Panc1 (cell line): ENCODE data around the gene GAL. TPM values are rescaled to one million over a fixed set of nuclear protein-coding genes. Genes with fewer than 3 reads are reported as not detected.

Source experiments
- ATAC-seq: fragments of 200-7000 bp; cut with Tn5 transposase; 2 replicates; pipeline ENCODE4 v1.9.1; 2020; ENCODE audit warnings: mild to moderate bottlenecking, moderate library complexity
- BruUV-seq: library from RNA; stranded (reverse); fragments of 400-500 nt; replicated peaks from 2 replicates; lab custom pipeline; 2021; lab: Mats Ljungman, UMichigan
- CTCF ChIA-PET: fragments of 300-600 bp; sonication (Branson Sonifier 250); formaldehyde crosslinking; loops from one replicate; lab custom pipeline; 2022; ENCODE audit warnings: antibody characterized with exemption; lab: Charles Lee
- POLR2A ChIA-PET: fragments of 300-600 bp; sonication (Branson Sonifier 250); formaldehyde crosslinking; loops from one replicate; lab custom pipeline; 2022; ENCODE audit warnings: antibody characterized with exemption; lab: Charles Lee
- DNase-seq: peaks from one replicate; pipeline ENCODE4 v3.0.0-alpha.2; 2010; ENCODE audit warnings: low read depth, low spot score
- H3K27ac ChIP-seq: 2 replicates; pipeline ENCODE4 v1.5.1; 2011; ENCODE audit warnings: mild to moderate bottlenecking, low read length, inconsistent platforms
- H3K27me3 ChIP-seq: fragments of 200-500 bp; sonication (Bioruptor generic); 2 replicates; pipeline ENCODE4 v1.6.0; 2014; ENCODE audit warnings: low read length, inconsistent platforms; ENCODE audit not compliant: control insufficient read depth, insufficient read depth
- H3K36me3 ChIP-seq: fragments of 200-500 bp; sonication (Bioruptor generic); 2 replicates; pipeline ENCODE4 v1.5.1; 2014; ENCODE audit warnings: inconsistent platforms, mild to moderate bottlenecking, low read length, moderate library complexity; ENCODE audit not compliant: control insufficient read depth, insufficient read depth
- H3K4me1 ChIP-seq: 2 replicates; pipeline ENCODE4 v1.5.1; 2011; ENCODE audit warnings: inconsistent platforms, mild to moderate bottlenecking, low read length, moderate library complexity; ENCODE audit not compliant: control insufficient read depth, insufficient read depth
- H3K4me3 ChIP-seq, 2 experiments: 2 replicates each; pipeline ENCODE4 v1.5.1; 2011 to 2012; ENCODE audit warnings: low read depth in 2 of 2, low read length in 2 of 2, mild to moderate bottlenecking in 2 of 2, inconsistent platforms in 1 of 2, moderate library complexity in 1 of 2
- H3K9me3 ChIP-seq: fragments of 200-500 bp; sonication (Bioruptor generic); 2 replicates; pipeline ENCODE4 v1.5.1; 2014; ENCODE audit warnings: low read depth, mild to moderate bottlenecking, inconsistent platforms, low read length, moderate library complexity; ENCODE audit not compliant: control insufficient read depth, insufficient read depth
- CTCF ChIP-seq: fragments of 450-650 bp; IDR thresholded peaks from 2 replicates; pipeline ENCODE4 v1.5.1; 2017; ENCODE audit warnings: mild to moderate bottlenecking
- POLR2AphosphoS5 ChIP-seq: IDR thresholded peaks from 2 replicates; pipeline ENCODE4 v1.6.1; 2012; ENCODE audit warnings: mild to moderate bottlenecking, low read depth, low read length, moderate library complexity
- REST ChIP-seq, 2 experiments: IDR thresholded peaks; 2 replicates each; pipeline ENCODE4 v1.6.1; 2011 to 2012; ENCODE audit warnings: low read depth in 2 of 2, control low read depth in 1 of 2, low read length in 1 of 2, mild to moderate bottlenecking in 1 of 2, moderate library complexity in 1 of 2; ENCODE audit not compliant: insufficient read depth in 1 of 2
- SIN3A ChIP-seq: IDR thresholded peaks from 2 replicates; pipeline ENCODE4 v1.6.1; 2012; ENCODE audit warnings: low read depth, mild to moderate bottlenecking, low read length, moderate library complexity, borderline replicate concordance; ENCODE audit not compliant: insufficient read depth
- TCF7L2 ChIP-seq: IDR thresholded peaks from 2 replicates; pipeline ENCODE4 v1.6.1; 2011; ENCODE audit warnings: mild to moderate bottlenecking, low read depth, low read length, inconsistent platforms
- in situ Hi-C: cut with HindIII; loops from 2 replicates; pipeline ENCODE4 v1.10.0; 2016; ENCODE audit warnings: low sequenced_read_pairs, low pct_unique_long_range_greater_than_20kb
- intact Hi-C: fragments of 100-400 bp; cut with micrococcal nuclease; formaldehyde crosslinking; loops from one replicate; pipeline ENCODE4 v1.10.0; 2022; ENCODE audit not compliant: unreplicated experiment
- total RNA-seq: library from RNA; stranded (reverse); gene quantifications from one replicate; pipeline ENCODE4 v1.2.1, GENCODE V29; 2021; ENCODE audit not compliant: unreplicated experiment

GAL gene
- total RNA-seq, 1 experiment from 2014 or later, result 16.5 TPM

- no peaks in the 10 kb centered on the region for H3K9me3 ChIP-seq
- TF ChIP-seq SIN3A, result no peak
- TF ChIP-seq POLR2AphosphoS5, result no peak
- TF ChIP-seq CTCF, result no peak
- no peak for TF ChIP-seq REST (IDR thresholded peaks at IDR 0.05; ENCODE audit: insufficient read depth in 1 of 2, low read depth in 2 of 2, low read length in 1 of 2)
- TF ChIP-seq TCF7L2, result no peak
- H3K27ac ChIP-seq, result no peak overlapping the region
- BruUV-seq, result no TSS peak
- intact Hi-C loops, result no loop called here
- POLR2A ChIA-PET, result no interaction called here
- in situ Hi-C loops, result no loop called here
- no peak overlapping the region for H3K4me3 ChIP-seq
- H3K27me3 ChIP-seq, result peaks cover 4% of the 10 kb centered on the region; the same call in 1 of the 2 replicates
- CTCF ChIA-PET, result no interaction called here
- H3K36me3 ChIP-seq, result no peaks in the 10 kb centered on the region
- ATAC-seq, result no peak
- no peak for DNase-seq
- H3K4me1 ChIP-seq, result peaks cover 3% of the 10 kb centered on the region; the same call in 1 of the 2 replicates
Observed at GRCh38 chr11:68687986-68688385, 3.6 kb downstream of the GAL start.

GRCh38 chr11:68688881-68689280, 4.5 kb downstream of the GAL start:
- Histone ChIP-seq H3K27ac (no peak overlapping the region), H3K27me3 (peaks cover 4% of the 10 kb centered on the region; the same call in 1 of the 2 replicates), H3K4me1 (peaks cover 3% of the 10 kb centered on the region; the same call in 1 of the 2 replicates), H3K4me3 (no peak overlapping the region), H3K9me3 (no peaks in the 10 kb centered on the region), H3K36me3 (no peaks in the 10 kb centered on the region)
- intact Hi-C loops (no loop called here), in situ Hi-C loops (no loop called here)
- BruUV-seq, result no TSS peak
- no peak for DNase-seq
- no peak for ATAC-seq
- TF ChIP-seq POLR2AphosphoS5, result no peak
- no peak for TF ChIP-seq CTCF
- TF ChIP-seq SIN3A, result no peak
- ChIA-PET CTCF (no interaction called here), POLR2A (no interaction called here)
